Dendritic cell treated with granulocyte-macrophage colony-stimulating factor and Interleukin-4, amounts not matched to agents 40 ng/mL and 50 ng/mL, for 4 days (primary cell): Measurements from ENCODE around the gene ROPN1.

Experiments
- H3K27ac Mint-ChIP-seq: one replicate; pipeline ENCODE4 v1.8.0; 2022; ENCODE audit warnings: mild to moderate bottlenecking, mixed read lengths
- H3K27me3 Mint-ChIP-seq: one replicate; pipeline ENCODE4 v1.8.0; 2022; ENCODE audit warnings: mild to moderate bottlenecking, mixed read lengths
- H3K36me3 Mint-ChIP-seq: one replicate; pipeline ENCODE4 v1.8.0; 2022; ENCODE audit warnings: low read depth, mixed read lengths
- H3K4me1 Mint-ChIP-seq: one replicate; pipeline ENCODE4 v1.8.0; 2022; ENCODE audit warnings: low read depth, mixed read lengths
- H3K4me3 Mint-ChIP-seq: one replicate; pipeline ENCODE4 v1.8.0; 2022; ENCODE audit warnings: mild to moderate bottlenecking, moderate library complexity, mixed read lengths
- H3K9me3 Mint-ChIP-seq: one replicate; pipeline ENCODE4 v1.8.0; 2022; ENCODE audit warnings: mixed read lengths
- intact Hi-C: fragments of 100-400 bp; cut with micrococcal nuclease; formaldehyde crosslinking; loops from one replicate; pipeline ENCODE4 v1.15.0; 2022

Gene ROPN1

DNA sequence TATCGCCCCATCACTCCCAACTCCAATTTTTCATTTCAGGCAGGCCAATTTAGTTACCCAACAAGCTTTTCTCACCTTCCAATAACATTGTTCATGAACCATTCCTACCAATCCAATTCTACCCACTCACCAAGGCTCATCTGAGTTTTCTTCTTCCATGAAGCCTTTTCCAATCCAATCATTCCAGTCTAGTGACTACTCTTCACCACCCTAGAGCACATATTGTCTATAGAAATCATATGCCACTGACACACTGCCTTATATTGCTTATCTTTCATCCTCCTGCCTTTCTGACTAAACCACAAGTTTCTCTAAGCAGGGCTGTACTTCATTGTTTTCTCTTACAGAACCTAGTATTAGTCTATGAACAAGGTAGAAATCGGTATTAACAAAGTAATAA is 42.3 kb downstream of the ROPN1 start:
- Mint-ChIP-seq H3K4me3 (no peak overlapping the region), H3K9me3 (no peaks in the 10 kb centered on the region), H3K36me3 (peaks cover 28% of the 10 kb centered on the region), H3K4me1 (no peaks in the 10 kb centered on the region), H3K27ac (no peak overlapping the region), H3K27me3 (no peaks in the 10 kb centered on the region)
- intact Hi-C loops: no loop called here

DNA sequence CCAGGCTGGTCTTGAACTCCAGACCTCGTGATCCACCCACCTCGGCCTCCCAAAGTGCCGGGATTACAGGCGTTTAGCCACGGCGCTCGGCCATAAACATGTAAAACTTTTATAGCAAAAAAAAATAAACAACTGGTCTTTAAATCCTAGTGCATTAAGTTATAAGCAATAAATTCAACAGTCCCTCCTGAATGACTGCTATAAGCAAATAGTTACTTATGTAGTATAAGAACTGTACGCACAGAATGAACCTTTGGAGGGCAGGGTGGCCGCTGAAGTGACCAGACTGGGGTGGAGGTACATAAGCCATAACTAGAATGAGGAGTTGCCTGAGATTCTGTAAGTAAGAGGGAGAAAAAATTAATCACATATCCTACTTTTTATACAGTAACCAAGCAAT is 43.5 kb downstream of the ROPN1 start:
- no peak overlapping the region for H3K4me3 Mint-ChIP-seq
- intact Hi-C loops: no loop called here
- no peaks in the 10 kb centered on the region for H3K27me3 Mint-ChIP-seq
- no peaks in the 10 kb centered on the region for H3K4me1 Mint-ChIP-seq
- no peaks in the 10 kb centered on the region for H3K9me3 Mint-ChIP-seq
- H3K36me3 Mint-ChIP-seq: peaks cover 40% of the 10 kb centered on the region
- no peak overlapping the region for H3K27ac Mint-ChIP-seq

DNA sequence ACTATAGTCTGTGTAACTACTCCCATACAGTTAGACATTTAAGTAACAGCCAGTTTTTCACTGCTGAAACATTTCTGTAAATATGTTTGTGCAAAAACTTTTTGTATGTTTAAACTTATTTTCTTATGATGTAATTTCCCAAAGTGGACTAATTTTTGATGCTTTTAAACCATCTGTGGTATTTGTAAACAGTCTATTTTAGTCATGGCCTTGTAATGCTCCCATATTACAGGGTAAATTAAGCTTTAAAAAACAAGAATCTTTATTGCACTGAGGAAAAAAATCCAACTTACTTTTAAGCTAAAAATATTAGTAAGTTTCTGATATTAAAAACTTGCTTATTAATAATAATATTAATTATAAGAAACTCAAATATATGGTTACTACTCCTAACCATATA is 44.4 kb downstream of the ROPN1 start:
- no peak overlapping the region for H3K4me3 Mint-ChIP-seq
- H3K9me3 Mint-ChIP-seq: no peaks in the 10 kb centered on the region
- peaks cover 45% of the 10 kb centered on the region for H3K36me3 Mint-ChIP-seq
- no peaks in the 10 kb centered on the region for H3K4me1 Mint-ChIP-seq
- H3K27me3 Mint-ChIP-seq: no peaks in the 10 kb centered on the region
- no peak overlapping the region for H3K27ac Mint-ChIP-seq
- intact Hi-C loops: no loop called here

DNA sequence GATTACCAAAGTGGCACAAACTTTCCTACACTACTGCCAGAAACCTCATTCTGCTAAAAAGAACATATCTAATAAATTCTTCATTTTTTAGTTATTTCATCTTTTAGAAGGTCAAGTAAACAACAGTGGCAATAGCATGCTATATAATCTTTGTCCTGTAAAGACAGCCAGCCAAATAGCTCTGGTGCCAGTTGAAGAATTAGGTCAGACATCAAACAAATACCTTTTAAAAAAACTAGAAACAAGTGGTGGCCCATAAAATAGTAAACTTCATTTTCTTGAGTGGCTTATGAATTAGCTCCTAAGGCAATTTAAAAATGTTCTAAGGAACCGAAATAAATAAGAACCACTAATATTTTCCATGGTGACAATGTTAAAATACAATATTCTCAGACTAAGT is 50.4 kb downstream of the ROPN1 start:
- intact Hi-C loops: no loop called here
- Mint-ChIP-seq H3K27ac (no peak overlapping the region), H3K4me3 (no peak overlapping the region), H3K36me3 (peaks cover 36% of the 10 kb centered on the region), H3K9me3 (no peaks in the 10 kb centered on the region), H3K4me1 (peaks cover 6% of the 10 kb centered on the region), H3K27me3 (no peaks in the 10 kb centered on the region)

- intact Hi-C loops: no loop called here
- H3K4me1 Mint-ChIP-seq: peaks cover 6% of the 10 kb centered on the region
- H3K4me3 Mint-ChIP-seq: no peak overlapping the region
- no peak overlapping the region for H3K27ac Mint-ChIP-seq
- H3K9me3 Mint-ChIP-seq: no peaks in the 10 kb centered on the region
- H3K27me3 Mint-ChIP-seq: no peaks in the 10 kb centered on the region
- peaks cover 34% of the 10 kb centered on the region for H3K36me3 Mint-ChIP-seq
These were observed 50.8 kb downstream of the ROPN1 start for GRCh38 chr3:123941121-123941520.

GRCh38 chr3:123939706-123940105 is 52.2 kb downstream of the ROPN1 start:
- Mint-ChIP-seq H3K27me3 (no peaks in the 10 kb centered on the region), H3K4me3 (no peak overlapping the region), H3K36me3 (peaks cover 34% of the 10 kb centered on the region), H3K4me1 (peaks cover 6% of the 10 kb centered on the region), H3K27ac (peak overlapping the region; percentile 44), H3K9me3 (no peaks in the 10 kb centered on the region)
- intact Hi-C loops: no loop called here

- Mint-ChIP-seq H3K4me1 (peaks cover 6% of the 10 kb centered on the region), H3K27me3 (no peaks in the 10 kb centered on the region), H3K36me3 (peaks cover 30% of the 10 kb centered on the region), H3K27ac (no peak overlapping the region), H3K9me3 (no peaks in the 10 kb centered on the region), H3K4me3 (no peak overlapping the region)
- intact Hi-C loops: no loop called here
These were observed 55.5 kb downstream of the ROPN1 start for GRCh38 chr3:123936400-123936799.

DNA sequence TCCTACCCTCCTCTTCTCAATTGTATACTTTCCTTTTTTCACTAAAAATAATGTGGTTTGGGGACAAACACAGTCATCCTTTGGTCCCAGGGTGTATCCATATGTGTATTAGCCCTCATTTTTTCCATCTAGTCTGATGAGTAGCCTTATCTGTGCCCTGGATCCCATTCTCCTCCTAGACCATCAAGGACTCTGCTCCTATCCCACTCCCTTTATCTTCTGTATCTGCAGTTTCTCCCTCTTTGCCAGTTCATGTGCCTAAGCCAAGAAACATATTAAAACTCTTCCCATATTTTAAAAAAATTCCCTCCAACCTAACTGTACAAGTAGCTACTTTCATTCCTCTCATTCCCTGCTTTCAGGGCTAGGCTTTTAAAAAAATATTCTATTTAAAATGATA is 56.1 kb downstream of the ROPN1 start:
- no peaks in the 10 kb centered on the region for H3K27me3 Mint-ChIP-seq
- H3K36me3 Mint-ChIP-seq: peaks cover 32% of the 10 kb centered on the region
- no peak overlapping the region for H3K27ac Mint-ChIP-seq
- no peak overlapping the region for H3K4me3 Mint-ChIP-seq
- intact Hi-C loops: no loop called here
- peaks cover 6% of the 10 kb centered on the region for H3K4me1 Mint-ChIP-seq
- H3K9me3 Mint-ChIP-seq: no peaks in the 10 kb centered on the region

- Mint-ChIP-seq H3K36me3 (peaks cover 17% of the 10 kb centered on the region), H3K27ac (no peak overlapping the region), H3K9me3 (no peaks in the 10 kb centered on the region), H3K4me1 (no peaks in the 10 kb centered on the region), H3K4me3 (no peak overlapping the region), H3K27me3 (no peaks in the 10 kb centered on the region)
- intact Hi-C loops: no loop called here
These were observed 57.7 kb downstream of the ROPN1 start for GRCh38 chr3:123934250-123934649.

GRCh38 chr3:123930445-123930844 is 61.5 kb downstream of the ROPN1 start:
- Mint-ChIP-seq H3K36me3 (peaks cover 29% of the 10 kb centered on the region), H3K27ac (no peak overlapping the region), H3K4me1 (no peaks in the 10 kb centered on the region), H3K9me3 (no peaks in the 10 kb centered on the region), H3K4me3 (no peak overlapping the region), H3K27me3 (no peaks in the 10 kb centered on the region)
- intact Hi-C loops: no loop called here

- Mint-ChIP-seq H3K4me1 (no peaks in the 10 kb centered on the region), H3K36me3 (peaks cover 38% of the 10 kb centered on the region), H3K9me3 (peaks cover 4% of the 10 kb centered on the region), H3K27me3 (no peaks in the 10 kb centered on the region), H3K4me3 (no peak overlapping the region), H3K27ac (no peak overlapping the region)
- intact Hi-C loops: no loop called here
These were observed 62.6 kb downstream of the ROPN1 start for GRCh38 chr3:123929325-123929724.

DNA sequence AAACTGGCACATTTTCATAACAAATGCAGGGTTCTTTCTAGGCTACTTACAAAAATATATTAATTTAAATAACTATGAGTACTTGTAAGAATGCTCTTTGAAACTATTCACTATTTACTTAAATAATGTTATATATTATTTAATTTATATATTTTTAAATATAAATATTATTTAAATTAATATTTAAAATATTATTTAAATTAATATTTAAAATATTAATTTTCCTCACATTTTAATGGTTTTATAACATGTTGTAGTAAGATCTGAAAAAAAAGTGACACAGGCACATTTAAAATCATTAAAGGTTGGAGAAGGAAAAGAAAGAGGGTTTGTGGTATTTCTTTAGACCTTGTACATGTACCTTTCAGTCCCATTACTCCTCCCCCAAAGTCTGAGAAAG is 65.5 kb downstream of the ROPN1 start:
- H3K27ac Mint-ChIP-seq: no peak overlapping the region
- intact Hi-C loops: no loop called here
- no peaks in the 10 kb centered on the region for H3K27me3 Mint-ChIP-seq
- no peaks in the 10 kb centered on the region for H3K4me1 Mint-ChIP-seq
- peaks cover 56% of the 10 kb centered on the region for H3K36me3 Mint-ChIP-seq
- H3K4me3 Mint-ChIP-seq: no peak overlapping the region
- H3K9me3 Mint-ChIP-seq: peaks cover 24% of the 10 kb centered on the region

GRCh38 chr3:123920868-123921267 is 71.1 kb downstream of the ROPN1 start:
- Mint-ChIP-seq H3K27me3 (no peaks in the 10 kb centered on the region), H3K36me3 (peaks cover 70% of the 10 kb centered on the region), H3K4me3 (no peak overlapping the region), H3K9me3 (peaks cover 46% of the 10 kb centered on the region), H3K27ac (no peak overlapping the region), H3K4me1 (no peaks in the 10 kb centered on the region)
- intact Hi-C loops: no loop called here

DNA sequence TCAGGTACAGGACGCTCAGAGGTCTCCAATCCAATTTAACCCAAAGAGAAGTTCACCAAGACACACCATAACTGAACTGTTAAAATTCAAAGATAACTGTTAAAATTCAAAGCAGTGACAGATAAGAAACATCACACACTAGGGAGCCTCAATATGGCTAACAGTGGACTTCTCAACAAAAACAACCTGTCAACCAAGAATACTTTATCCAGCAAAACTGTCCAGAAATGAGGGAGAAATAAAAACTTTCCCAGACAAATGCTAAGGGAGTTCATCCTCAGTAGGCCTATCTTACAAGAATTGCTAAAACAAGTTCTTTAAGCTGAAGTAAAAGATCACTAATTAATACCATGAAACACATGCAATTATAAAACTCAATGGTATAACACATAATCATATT is 71.5 kb downstream of the ROPN1 start:
- no peak overlapping the region for H3K4me3 Mint-ChIP-seq
- H3K4me1 Mint-ChIP-seq: no peaks in the 10 kb centered on the region
- intact Hi-C loops: no loop called here
- H3K9me3 Mint-ChIP-seq: peaks cover 46% of the 10 kb centered on the region
- no peak overlapping the region for H3K27ac Mint-ChIP-seq
- H3K27me3 Mint-ChIP-seq: no peaks in the 10 kb centered on the region
- H3K36me3 Mint-ChIP-seq: peaks cover 68% of the 10 kb centered on the region

GRCh38 chr3:123919353-123919752 is 72.6 kb downstream of the ROPN1 start:
- intact Hi-C loops: no loop called here
- Mint-ChIP-seq H3K36me3 (peaks cover 57% of the 10 kb centered on the region), H3K27me3 (no peaks in the 10 kb centered on the region), H3K9me3 (peaks cover 42% of the 10 kb centered on the region), H3K27ac (no peak overlapping the region), H3K4me3 (no peak overlapping the region), H3K4me1 (no peaks in the 10 kb centered on the region)
